B cell (primary cell): ENCODE results near the gene PPP1R12C. TPM values are rescaled to one million over a fixed set of nuclear protein-coding genes. Genes with fewer than 3 reads are reported as not detected.

ENCODE experiments used
- ATAC-seq: fragments of 200-7000 bp; cut with Tn5 transposase; one replicate; pipeline ENCODE4 v1.10.0; 2021; ENCODE audit warnings: low read depth, mild to moderate bottlenecking, moderate number of reproducible peaks, moderate library complexity
- CTCF ChIA-PET: fragments of 350-600 bp; sonication (Branson Sonifier 250); formaldehyde crosslinking; loops from one replicate; lab custom pipeline; 2021; ENCODE audit warnings: antibody characterized with exemption, inconsistent platforms; lab: Charles Lee
- POLR2A ChIA-PET: fragments of 350-600 bp; sonication (Branson Sonifier 250); formaldehyde crosslinking; loops from one replicate; lab custom pipeline; 2021; ENCODE audit warnings: antibody characterized with exemption; lab: Charles Lee
- DNase-seq: peaks from one replicate; pipeline ENCODE4 v3.0.0; 2013
- H2AFZ ChIP-seq: 2 replicates; pipeline ENCODE4 v1.6.1; 2012; ENCODE audit warnings: mild to moderate bottlenecking, low read depth, low read length; ENCODE audit not compliant: insufficient read depth, poor library complexity, severe bottlenecking
- H3K27ac ChIP-seq, 2 donors: 1 replicate in 1 of 2; 2 replicates in 1 of 2; pipeline ENCODE4 v1.5.1; 2012 to 2013; ENCODE audit warnings: low read length in 2 of 2, mild to moderate bottlenecking in 2 of 2, moderate library complexity in 1 of 2
- H3K27me3 ChIP-seq, 4 experiments: fragments of 200-600 bp in 1 of 4; sonication (generic) in 1 of 4; replicated peaks in 1 of 4; 1 replicate in 2 of 4; 2 replicates in 2 of 4; pipeline versions ENCODE4 v1.6.1 to v1.7.0; 2013 to 2016; ENCODE audit warnings: low read length in 3 of 4, mild to moderate bottlenecking in 2 of 4, mixed read lengths in 1 of 4, moderate library complexity in 1 of 4; ENCODE audit not compliant: insufficient read depth in 4 of 4, control insufficient read depth in 3 of 4; ENCODE audit errors: control extremely low read depth in 1 of 4
- H3K36me3 ChIP-seq, 2 experiments: replicated peaks in 1 of 2; 1 replicate in 1 of 2; 2 replicates in 1 of 2; pipeline versions ENCODE4 v1.6.1 to v1.7.1; 2013; ENCODE audit warnings: low read length in 1 of 2; ENCODE audit not compliant: insufficient read depth in 2 of 2, control insufficient read depth in 1 of 2; ENCODE audit errors: control extremely low read depth in 1 of 2, extremely low read depth in 1 of 2
- H3K4me1 ChIP-seq, 2 donors: fragments of 200-600 bp in 1 of 2; sonication (generic) in 1 of 2; 1 replicate in 1 of 2; 2 replicates in 1 of 2; pipeline versions ENCODE4 v1.5.1 to v1.6.1; 2013 to 2017; ENCODE audit warnings: low read length in 2 of 2; ENCODE audit not compliant: control insufficient read depth in 2 of 2, insufficient read depth in 2 of 2
- H3K4me2 ChIP-seq: replicated peaks from 2 replicates; pipeline ENCODE3; 2012; ENCODE audit warnings: mild to moderate bottlenecking, low read depth, low read length; ENCODE audit not compliant: poor library complexity, severe bottlenecking
- H3K4me3 ChIP-seq, 5 experiments: fragments of 200-600 bp in 1 of 5; sonication (generic) in 1 of 5; 1 replicate in 3 of 5; 2 replicates in 2 of 5; pipeline versions ENCODE4 v1.5.1 to v1.7.0; 2011 to 2016; ENCODE audit warnings: low read length in 4 of 5, mild to moderate bottlenecking in 4 of 5, low read depth in 2 of 5, control low read depth in 1 of 5, moderate library complexity in 1 of 5; ENCODE audit not compliant: insufficient read depth in 1 of 5; ENCODE audit errors: control extremely low read depth in 1 of 5, extremely low read depth in 1 of 5
- H3K79me2 ChIP-seq: fragments of 200-600 bp; sonication (generic); one replicate; pipeline ENCODE4 v1.6.0; 2016; ENCODE audit warnings: low read length; ENCODE audit not compliant: control insufficient read depth, insufficient read depth
- H3K9ac ChIP-seq: fragments of 200-600 bp; sonication (generic); 2 replicates; pipeline ENCODE4 v1.6.1; 2017; ENCODE audit warnings: mild to moderate bottlenecking, low read length, moderate library complexity
- H3K9me3 ChIP-seq, 3 donors: one replicate each; pipeline versions ENCODE4 v1.6.1 to v1.7.1; 2013; ENCODE audit warnings: low read length in 2 of 3; ENCODE audit not compliant: control insufficient read depth in 2 of 3, insufficient read depth in 1 of 3; ENCODE audit errors: control extremely low read depth in 1 of 3
- H4K20me1 ChIP-seq: 2 replicates; pipeline ENCODE4 v1.6.0; 2012; ENCODE audit warnings: mild to moderate bottlenecking, low read length; ENCODE audit not compliant: insufficient read depth, control insufficient read depth, poor library complexity, severe bottlenecking
- H3K27ac Mint-ChIP-seq: one replicate; pipeline ENCODE4 v1.8.0; 2021; ENCODE audit warnings: mixed read lengths
- H3K27me3 Mint-ChIP-seq: one replicate; pipeline ENCODE4 v1.8.0; 2021; ENCODE audit warnings: mixed read lengths
- H3K4me1 Mint-ChIP-seq: one replicate; pipeline ENCODE4 v1.8.0; 2021; ENCODE audit warnings: mixed read lengths
- H3K4me3 Mint-ChIP-seq: one replicate; pipeline ENCODE4 v1.8.0; 2021; ENCODE audit warnings: mixed read lengths
- H3K9me3 Mint-ChIP-seq: one replicate; pipeline ENCODE4 v1.8.0; 2022; ENCODE audit warnings: mixed read lengths; ENCODE audit not compliant: insufficient read depth
- EZH2 ChIP-seq: IDR thresholded peaks from 2 replicates; pipeline ENCODE4 v1.6.1; 2012; ENCODE audit warnings: borderline replicate concordance, low read depth, mild to moderate bottlenecking, moderate library complexity, low read length; ENCODE audit not compliant: insufficient read depth, poor library complexity, severe bottlenecking
- WGBS: methylation state at CpG from one replicate; pipeline ENCODE4 v1.1.5; 2013; ENCODE audit warnings: missing lambda C conversion rate; ENCODE audit not compliant: insufficient coverage; 5-methylcytosine and 5-hydroxymethylcytosine counted together
- intact Hi-C: fragments of 100-400 bp; cut with micrococcal nuclease; formaldehyde crosslinking; loops from one replicate; pipeline ENCODE4 v1.10.0; 2022
- polyA plus RNA-seq: library from polyadenylated mRNA; depleted of rRNA; stranded (reverse); fragments of >200 nt; gene quantifications from 2 replicates; pipeline ENCODE4 v1.2.3, GENCODE V29; 2012
- total RNA-seq, 2 donors: library from RNA; stranded (reverse); fragments of 120-200 nt in 1 of 2; gene quantifications; 1 replicate in 1 of 2; 2 replicates in 1 of 2; pipeline versions ENCODE4 v1.2.3 to v1.2.4, GENCODE V29; 2013 to 2022
- TF ChIP-seq, protein P1 (sequence below): fragments of 200-600 bp; IDR thresholded peaks from one replicate; pipeline ENCODE4 v1.8.0; 2022; ENCODE audit warnings: antibody characterized with exemption, mild to moderate bottlenecking

Gene PPP1R12C
- total and polyA plus RNA-seq, 2 donors (not counting 1 experiment from before 2014, with no cell fraction given) = 145 to 179 TPM

GRCh38 chr19:55147545-55148251 lies 30.3 kb upstream of the PPP1R12C start:
- ChIA-PET POLR2A (interaction anchor here (0.7 kb wide), 1 partner anchor 418 kb away, joined by 4 read pairs; no protein-coding TSS in a partner anchor), CTCF (interaction anchor here (0.5 to 1.3 kb wide), 2 partner anchors 350 to 362 kb away, joined by 3 read pairs; no protein-coding TSS in a partner anchor)
- no peak overlapping the region for H3K27ac ChIP-seq
- no peaks in the 10 kb centered on the region for H3K79me2 ChIP-seq
- peaks cover 0 to 65% (median 31%) of the 10 kb centered on the region in 4 experiments for H3K27me3 ChIP-seq
- no peak for DNase-seq
- Mint-ChIP-seq H3K4me3 (no peak overlapping the region), H3K9me3 (peaks cover 5% of the 10 kb centered on the region), H3K27me3 (peaks cover 47% of the 10 kb centered on the region), H3K27ac (no peak overlapping the region), H3K4me1 (peaks cover 10% of the 10 kb centered on the region)
- H3K9ac ChIP-seq = no peak overlapping the region
- intact Hi-C loops = no loop called here
- no peaks in the 10 kb centered on the region for H3K36me3 ChIP-seq
- H3K4me3 ChIP-seq = no peak overlapping the region
- no peak for ATAC-seq
- H2AFZ ChIP-seq = no peak overlapping the region
- no peak overlapping the region for H3K4me2 ChIP-seq
- TF ChIP-seq, protein P1, sequence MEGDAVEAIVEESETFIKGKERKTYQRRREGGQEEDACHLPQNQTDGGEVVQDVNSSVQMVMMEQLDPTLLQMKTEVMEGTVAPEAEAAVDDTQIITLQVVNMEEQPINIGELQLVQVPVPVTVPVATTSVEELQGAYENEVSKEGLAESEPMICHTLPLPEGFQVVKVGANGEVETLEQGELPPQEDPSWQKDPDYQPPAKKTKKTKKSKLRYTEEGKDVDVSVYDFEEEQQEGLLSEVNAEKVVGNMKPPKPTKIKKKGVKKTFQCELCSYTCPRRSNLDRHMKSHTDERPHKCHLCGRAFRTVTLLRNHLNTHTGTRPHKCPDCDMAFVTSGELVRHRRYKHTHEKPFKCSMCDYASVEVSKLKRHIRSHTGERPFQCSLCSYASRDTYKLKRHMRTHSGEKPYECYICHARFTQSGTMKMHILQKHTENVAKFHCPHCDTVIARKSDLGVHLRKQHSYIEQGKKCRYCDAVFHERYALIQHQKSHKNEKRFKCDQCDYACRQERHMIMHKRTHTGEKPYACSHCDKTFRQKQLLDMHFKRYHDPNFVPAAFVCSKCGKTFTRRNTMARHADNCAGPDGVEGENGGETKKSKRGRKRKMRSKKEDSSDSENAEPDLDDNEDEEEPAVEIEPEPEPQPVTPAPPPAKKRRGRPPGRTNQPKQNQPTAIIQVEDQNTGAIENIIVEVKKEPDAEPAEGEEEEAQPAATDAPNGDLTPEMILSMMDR = no peak
- no peak for TF ChIP-seq EZH2
- no peaks in the 10 kb centered on the region for H4K20me1 ChIP-seq
- peaks cover 14% of the 10 kb centered on the region in 2 donors for H3K4me1 ChIP-seq
- WGBS = 66% methylated on average over 6 of the region's 9 CpGs
- peaks cover 0 to 21% (median 3%) of the 10 kb centered on the region in 3 donors for H3K9me3 ChIP-seq

GRCh38 chr19:55146705-55147273 lies 29.4 kb upstream of the PPP1R12C start:
- no peak overlapping the region for H3K9ac ChIP-seq
- Mint-ChIP-seq H3K9me3 (peaks cover under 1% of the 10 kb centered on the region), H3K4me1 (peaks cover 5% of the 10 kb centered on the region), H3K27ac (no peak overlapping the region), H3K27me3 (peaks cover 47% of the 10 kb centered on the region), H3K4me3 (no peak overlapping the region)
- ATAC-seq (no peak), DNase-seq (no peak)
- ChIA-PET POLR2A (interaction anchor here (0.5 to 0.7 kb wide), 2 partner anchors 25 to 419 kb away, joined by 4 read pairs; no protein-coding TSS in a partner anchor), CTCF (interaction anchor here (0.8 to 1.3 kb wide), 2 partner anchors 238 to 351 kb away, joined by 3 read pairs; no protein-coding TSS in a partner anchor)
- H2AFZ ChIP-seq = no peak overlapping the region
- H3K79me2 ChIP-seq = no peaks in the 10 kb centered on the region
- peaks cover 0 to 70% (median 32%) of the 10 kb centered on the region in 4 experiments for H3K27me3 ChIP-seq
- peaks cover 14% of the 10 kb centered on the region in 2 donors for H3K4me1 ChIP-seq
- WGBS = 6% methylated on average over 11 of the region's 27 CpGs
- H3K9me3 ChIP-seq = peaks cover 0 to 14% (median 0%) of the 10 kb centered on the region in 3 donors
- intact Hi-C loops = no loop called here
- no peak for TF ChIP-seq EZH2
- TF ChIP-seq, protein P1 = no peak
- H3K4me3 ChIP-seq = no peak overlapping the region
- H3K27ac ChIP-seq = no peak overlapping the region
- H3K36me3 ChIP-seq = no peaks in the 10 kb centered on the region
- no peak overlapping the region for H3K4me2 ChIP-seq
- H4K20me1 ChIP-seq = no peaks in the 10 kb centered on the region
